Brain microvascular endothelial cell (primary cell): ENCODE results near the gene VARS1.
"Not testable (repeated sequence)": the region's sequence is repeated elsewhere in the genome, so short reads cannot be mapped to it uniquely, and the experiment has no call there.

Experiments used
- DNase-seq: peaks from one replicate; pipeline ENCODE4 v3.0.0-alpha.2; 2020
- H3K27ac ChIP-seq: fragments of 250-450 bp; sonication (Bioruptor Pico); 2 replicates; pipeline ENCODE4 v1.5.1; 2020; ENCODE audit warnings: mild to moderate bottlenecking, moderate library complexity
- H3K27me3 ChIP-seq: fragments of 250-450 bp; sonication (Bioruptor Pico); replicated peaks from 2 replicates; pipeline ENCODE4 v1.5.1; 2020; ENCODE audit warnings: mild to moderate bottlenecking
- H3K36me3 ChIP-seq: fragments of 250-450 bp; sonication (Bioruptor Pico); replicated peaks from 2 replicates; pipeline ENCODE4 v1.5.1; 2020; ENCODE audit warnings: mild to moderate bottlenecking
- H3K4me3 ChIP-seq: 2 replicates; pipeline ENCODE4 v1.5.1; 2011; ENCODE audit warnings: low read depth, mild to moderate bottlenecking, control low read depth, low read length, moderate library complexity
- in situ Hi-C: cut with HindIII; loops from 2 replicates; pipeline ENCODE4 v1.10.0; 2017; ENCODE audit warnings: low sequenced_read_pairs, low pct_ligation_motif_present
- TF ChIP-seq, protein P1 (sequence below): IDR thresholded peaks from 2 replicates; pipeline ENCODE4 v1.5.1; 2011; ENCODE audit warnings: low read depth, mild to moderate bottlenecking, moderate library complexity, low read length, control low read depth, inconsistent platforms; ENCODE audit errors: missing control alignments

VARS1 gene

GRCh38 chr6:31815025-31815838, 19.7 kb upstream of the VARS1 start, which contains the start of the genes HSPA1A and HSPA1L:
HSPA1A (plus strand) TSS chr6:31815543; CDS start chr6:31815757, 214 bp downstream.
HSPA1L (minus strand) TSS chr6:31815283; CDS start chr6:31811972, 3,311 bp downstream.
- in situ Hi-C loops: no loop called here

DNA sequence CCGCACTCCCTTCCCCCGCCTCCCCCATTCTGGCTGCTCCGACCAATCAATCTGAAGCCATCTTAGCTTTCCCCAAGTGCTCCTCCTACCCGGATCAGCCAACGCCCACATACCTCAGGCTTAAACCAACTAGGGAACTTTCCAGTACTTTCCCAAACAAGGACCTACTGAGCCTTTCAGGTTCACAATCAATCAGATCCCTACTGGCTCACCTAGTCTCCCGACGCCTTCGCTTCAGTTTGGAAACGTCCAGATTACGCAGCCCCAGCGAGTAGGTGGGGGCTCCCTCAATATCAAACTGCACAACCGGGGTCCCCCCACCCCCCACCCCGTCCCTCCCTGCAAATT, 19.1 kb upstream of the VARS1 start:
- in situ Hi-C loops: no loop called here
- Histone ChIP-seq H3K4me3 (peak overlapping the region; percentile 73), H3K36me3 (no peaks in the 10 kb centered on the region), H3K27me3 (no peaks in the 10 kb centered on the region), H3K27ac (peak overlapping the region; percentile 90)
- TF ChIP-seq, protein P1, sequence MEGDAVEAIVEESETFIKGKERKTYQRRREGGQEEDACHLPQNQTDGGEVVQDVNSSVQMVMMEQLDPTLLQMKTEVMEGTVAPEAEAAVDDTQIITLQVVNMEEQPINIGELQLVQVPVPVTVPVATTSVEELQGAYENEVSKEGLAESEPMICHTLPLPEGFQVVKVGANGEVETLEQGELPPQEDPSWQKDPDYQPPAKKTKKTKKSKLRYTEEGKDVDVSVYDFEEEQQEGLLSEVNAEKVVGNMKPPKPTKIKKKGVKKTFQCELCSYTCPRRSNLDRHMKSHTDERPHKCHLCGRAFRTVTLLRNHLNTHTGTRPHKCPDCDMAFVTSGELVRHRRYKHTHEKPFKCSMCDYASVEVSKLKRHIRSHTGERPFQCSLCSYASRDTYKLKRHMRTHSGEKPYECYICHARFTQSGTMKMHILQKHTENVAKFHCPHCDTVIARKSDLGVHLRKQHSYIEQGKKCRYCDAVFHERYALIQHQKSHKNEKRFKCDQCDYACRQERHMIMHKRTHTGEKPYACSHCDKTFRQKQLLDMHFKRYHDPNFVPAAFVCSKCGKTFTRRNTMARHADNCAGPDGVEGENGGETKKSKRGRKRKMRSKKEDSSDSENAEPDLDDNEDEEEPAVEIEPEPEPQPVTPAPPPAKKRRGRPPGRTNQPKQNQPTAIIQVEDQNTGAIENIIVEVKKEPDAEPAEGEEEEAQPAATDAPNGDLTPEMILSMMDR: no peak
- DNase-seq: peak; percentile 94

More at GRCh38 chr6:31815025-31815838, 19.7 kb upstream of the VARS1 start, which contains the start of the genes HSPA1A and HSPA1L:
- no peaks in the 10 kb centered on the region for H3K27me3 ChIP-seq
- no peaks in the 10 kb centered on the region for H3K36me3 ChIP-seq
- peak within 1 kb of the TSS; percentile 73 for H3K4me3 ChIP-seq
- peak within 1 kb of the TSS; percentile 90 for H3K27ac ChIP-seq
- TF ChIP-seq, protein P1: no peak
- DNase-seq: peak; percentile 97

- TF ChIP-seq, protein P1: no peak
- no peak for DNase-seq
- Histone ChIP-seq H3K27me3 (no peaks in the 10 kb centered on the region), H3K4me3 (no peak overlapping the region), H3K27ac (peak overlapping the region; percentile 80), H3K36me3 (no peaks in the 10 kb centered on the region)
- in situ Hi-C loops: no loop called here
These were observed 17.9 kb upstream of the VARS1 start for GRCh38 chr6:31813465-31813849.

- H3K4me3 ChIP-seq: no peak overlapping the region
- H3K27ac ChIP-seq: no peak overlapping the region
- DNase-seq: no peak
- no peaks in the 10 kb centered on the region for H3K36me3 ChIP-seq
- TF ChIP-seq, protein P1: no peak
- H3K27me3 ChIP-seq: no peaks in the 10 kb centered on the region
- in situ Hi-C loops: no loop called here
These were observed 16.1 kb upstream of the VARS1 start for GRCh38 chr6:31811645-31812044.

DNA sequence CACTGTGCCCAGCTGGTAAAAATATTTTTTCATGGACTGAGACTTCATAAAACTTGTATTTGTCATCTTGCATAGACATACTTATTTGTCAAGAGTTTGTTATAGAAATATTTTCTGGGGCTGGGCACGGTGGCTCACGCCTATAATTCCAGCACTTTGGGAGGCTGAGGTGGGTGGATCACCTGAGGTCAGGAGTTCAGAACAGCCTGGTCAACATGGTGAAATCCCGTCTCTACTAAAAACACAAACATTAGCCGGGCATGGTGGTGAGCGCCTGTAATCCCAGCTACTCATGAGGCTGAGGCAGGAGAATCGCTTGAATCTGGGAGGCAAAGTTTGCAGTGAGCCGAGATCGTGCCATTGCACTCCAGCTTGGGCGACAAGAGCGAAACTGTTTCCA, 13.0 kb upstream of the VARS1 start:
- DNase-seq, H3K36me3 ChIP-seq, H3K4me3 ChIP-seq, H3K27ac ChIP-seq, H3K27me3 ChIP-seq, in situ Hi-C loops: not testable (repeated sequence)

- H3K4me3 ChIP-seq: peak within 1 kb of the TSS; percentile 81
- TF ChIP-seq, protein P1: peak; percentile 23
- in situ Hi-C loops: no loop called here
These were observed 11.1 kb upstream of the VARS1 start, which contains the start of gene LSM2 for GRCh38 chr6:31806470-31807272. LSM2 (minus strand) TSS chr6:31806966; CDS start chr6:31806757, 209 bp downstream.

More at GRCh38 chr6:31806470-31807272, 11.1 kb upstream of the VARS1 start, which contains the start of gene LSM2:
- peaks cover 2% of the 10 kb centered on the region for H3K36me3 ChIP-seq
- peak; percentile 95 for DNase-seq
- no peaks in the 10 kb centered on the region for H3K27me3 ChIP-seq
- H3K27ac ChIP-seq: peak within 1 kb of the TSS; percentile 59
